GM19023 (cell line): Measurements from ENCODE around the gene CAMKK1.
"Not testable (repeated sequence)": the region's sequence is repeated elsewhere in the genome, so short reads cannot be mapped to it uniquely, and the experiment has no call there.

Source experiments
- ATAC-seq: cut with Tn5 transposase; IDR thresholded peaks from one replicate; pipeline ENCODE4 v1.9.1; 2021; ENCODE audit warnings: mild to moderate bottlenecking, moderate library complexity; ENCODE audit not compliant: unreplicated experiment

The CAMKK1 gene

GRCh38 chr17:3848229-3848835 lies 44.5 kb downstream of the CAMKK1 start:
- ATAC-seq, result no peak

- no peak for ATAC-seq
These were observed 45.6 kb downstream of the CAMKK1 start for GRCh38 chr17:3847165-3847670.

GRCh38 chr17:3846437-3847164 lies 46.3 kb downstream of the CAMKK1 start:
- ATAC-seq, result no peak

GRCh38 chr17:3845621-3846436 lies 47.0 kb downstream of the CAMKK1 start, which contains the start of gene NCBP3:
Gene NCBP3, minus strand, starts transcription at chr17:3846246. Its CDS starts 23 bp downstream, at chr17:3846223.
- peak; percentile 86 for ATAC-seq

GRCh38 chr17:3845291-3845620 lies 47.6 kb downstream of the CAMKK1 start:
- peak; percentile 15 for ATAC-seq

GRCh38 chr17:3844556-3844955 lies 48.3 kb downstream of the CAMKK1 start:
- not testable (repeated sequence) for ATAC-seq

GRCh38 chr17:3843935-3844516 lies 48.8 kb downstream of the CAMKK1 start:
- no peak for ATAC-seq

- no peak for ATAC-seq
These were observed 54.6 kb downstream of the CAMKK1 start for GRCh38 chr17:3838206-3838605.

GRCh38 chr17:3836551-3836950 lies 56.3 kb downstream of the CAMKK1 start:
- no peak for ATAC-seq

- no peak for ATAC-seq
These were observed 57.2 kb downstream of the CAMKK1 start for GRCh38 chr17:3835410-3836229.

GRCh38 chr17:3834811-3835210 lies 58.0 kb downstream of the CAMKK1 start:
- ATAC-seq, result no peak

GRCh38 chr17:3828852-3829232 lies 64.0 kb downstream of the CAMKK1 start:
- no peak for ATAC-seq

GRCh38 chr17:3828151-3828851 lies 64.6 kb downstream of the CAMKK1 start:
- ATAC-seq, result no peak

GRCh38 chr17:3827124-3827773 lies 65.6 kb downstream of the CAMKK1 start:
- ATAC-seq, result no peak

GRCh38 chr17:3826191-3826590 lies 66.7 kb downstream of the CAMKK1 start:
- no peak for ATAC-seq

- no peak for ATAC-seq
These were observed 71.8 kb downstream of the CAMKK1 start for GRCh38 chr17:3821101-3821500.

GRCh38 chr17:3818786-3819185 lies 74.1 kb downstream of the CAMKK1 start:
- ATAC-seq, result no peak

- ATAC-seq, result no peak
These were observed 74.8 kb downstream of the CAMKK1 start for GRCh38 chr17:3817851-3818605.

- no peak for ATAC-seq
These were observed 76.9 kb downstream of the CAMKK1 start for GRCh38 chr17:3815925-3816324.
